Jurkat, Clone E6-1 (cell line): Measurements from ENCODE around the gene EVA1B.

Experiments
- DNase-seq: peaks from one replicate; pipeline ENCODE4 v3.0.0-alpha.2; 2011; ENCODE audit warnings: low read depth, low spot score
- H3K4me3 ChIP-seq: 2 replicates; pipeline ENCODE4 v1.5.1; 2011; ENCODE audit warnings: mild to moderate bottlenecking, low read length, control low read depth, moderate library complexity

EVA1B gene

DNA sequence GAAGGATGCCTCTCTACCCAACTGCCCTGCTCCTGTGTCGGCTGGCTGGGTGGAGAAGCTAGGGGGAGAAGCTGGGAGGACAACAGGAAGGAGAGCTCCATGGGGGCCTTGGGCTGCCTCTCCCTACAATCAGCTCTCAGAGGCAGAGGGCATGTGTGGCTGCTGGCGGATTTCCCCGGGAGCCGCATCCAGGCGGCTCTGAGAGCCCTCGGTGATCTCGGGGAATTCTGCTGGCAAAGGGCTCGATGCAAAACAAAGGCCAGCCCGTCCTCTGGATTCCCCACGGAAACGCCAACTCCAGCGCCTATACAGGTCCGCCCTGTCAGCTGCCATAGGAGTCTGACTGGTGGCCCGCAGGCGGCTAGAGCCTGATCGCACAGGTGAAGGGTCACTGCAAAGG is 26.4 kb upstream of the EVA1B start:
- no peak for DNase-seq
- no peak overlapping the region for H3K4me3 ChIP-seq

DNA sequence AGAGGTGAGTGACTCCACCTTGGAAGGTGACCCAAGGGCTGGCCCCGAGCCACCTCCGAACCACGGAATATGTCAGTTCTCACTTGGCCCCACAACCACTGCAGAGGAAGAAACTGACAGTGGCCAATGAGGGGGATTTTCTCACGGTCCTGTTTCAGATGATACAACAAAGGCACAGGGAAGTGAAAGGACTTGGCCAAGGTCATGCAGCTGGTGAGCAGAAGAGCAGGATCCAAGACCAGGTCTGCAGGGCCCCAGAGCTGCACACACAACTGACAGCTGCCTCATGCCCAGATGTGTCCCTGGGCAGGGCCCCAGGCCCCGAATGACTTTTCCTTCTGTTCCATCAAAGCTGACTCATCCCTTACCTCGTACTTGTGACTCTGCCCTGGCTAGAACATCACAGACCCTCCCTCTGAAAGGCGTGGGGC is 25.8 kb upstream of the EVA1B start:
- no peak overlapping the region for H3K4me3 ChIP-seq
- DNase-seq, result no peak

DNA sequence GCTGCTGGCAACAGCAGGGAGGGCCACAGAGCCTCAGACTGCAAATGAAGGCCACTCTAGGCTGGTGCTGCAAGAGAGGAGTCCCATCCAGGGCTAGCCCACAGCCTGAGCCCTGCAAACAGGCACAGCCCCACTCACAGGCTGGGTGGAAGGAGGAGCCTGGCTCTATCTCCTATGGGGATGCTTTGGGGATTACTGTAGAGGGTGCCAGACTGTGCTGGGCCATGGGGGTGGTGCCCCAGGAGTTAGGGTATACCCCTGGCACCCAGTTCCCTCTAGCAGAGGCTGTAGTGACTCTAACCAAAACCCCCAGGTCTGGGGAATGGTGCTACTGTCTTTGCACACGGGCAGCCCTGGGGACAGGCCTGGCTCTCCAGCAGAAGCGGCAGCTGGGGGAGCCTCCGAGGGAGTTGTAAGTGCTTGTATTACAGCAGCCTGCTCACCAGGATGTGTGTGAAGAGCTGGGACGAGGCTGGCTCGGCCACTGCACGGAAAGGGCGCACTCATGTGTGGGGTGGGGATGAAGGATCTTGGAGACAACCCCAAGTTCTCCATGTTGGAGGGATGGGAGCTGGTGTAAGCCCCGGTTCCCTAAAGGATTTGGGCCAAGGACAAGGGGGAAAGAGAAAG is 23.4 kb upstream of the EVA1B start:
- DNase-seq, result no peak
- no peak overlapping the region for H3K4me3 ChIP-seq

DNA sequence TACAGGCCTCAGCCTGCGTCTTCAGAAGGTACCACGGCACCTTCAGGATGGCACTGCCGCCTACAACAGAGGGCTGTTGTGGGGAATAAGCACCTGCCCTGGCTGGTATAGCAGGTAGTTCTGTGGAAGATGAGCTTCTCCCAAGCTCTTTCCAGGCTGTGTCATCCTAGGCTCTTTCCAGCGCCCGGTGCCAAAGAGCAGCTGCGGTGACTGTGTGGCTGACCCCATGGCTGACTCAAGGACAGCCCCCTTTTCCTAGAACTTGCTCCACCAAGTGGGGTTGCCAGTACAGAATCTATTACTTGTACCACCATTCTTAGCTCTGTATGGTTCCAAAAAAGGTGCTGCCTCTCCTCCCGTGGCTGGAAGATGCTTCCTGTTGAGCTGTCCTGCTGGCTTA is 21.9 kb upstream of the EVA1B start:
- no peak overlapping the region for H3K4me3 ChIP-seq
- DNase-seq, result no peak

DNA sequence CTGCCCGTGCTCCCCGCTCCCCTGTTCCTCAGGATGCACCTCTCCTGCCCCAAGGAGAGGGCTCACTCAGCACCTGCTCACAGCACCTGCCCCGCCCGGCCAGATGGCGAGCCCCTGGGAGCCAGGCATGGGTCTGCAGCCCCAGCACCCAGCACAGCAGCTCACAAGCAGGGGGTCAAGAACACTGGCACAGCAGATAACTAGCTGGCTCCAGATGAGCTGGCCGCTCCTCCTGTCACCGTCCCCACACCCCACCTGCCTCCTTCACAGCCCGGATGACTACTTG is 20.9 kb upstream of the EVA1B start:
- H3K4me3 ChIP-seq, result no peak overlapping the region
- no peak for DNase-seq

DNA sequence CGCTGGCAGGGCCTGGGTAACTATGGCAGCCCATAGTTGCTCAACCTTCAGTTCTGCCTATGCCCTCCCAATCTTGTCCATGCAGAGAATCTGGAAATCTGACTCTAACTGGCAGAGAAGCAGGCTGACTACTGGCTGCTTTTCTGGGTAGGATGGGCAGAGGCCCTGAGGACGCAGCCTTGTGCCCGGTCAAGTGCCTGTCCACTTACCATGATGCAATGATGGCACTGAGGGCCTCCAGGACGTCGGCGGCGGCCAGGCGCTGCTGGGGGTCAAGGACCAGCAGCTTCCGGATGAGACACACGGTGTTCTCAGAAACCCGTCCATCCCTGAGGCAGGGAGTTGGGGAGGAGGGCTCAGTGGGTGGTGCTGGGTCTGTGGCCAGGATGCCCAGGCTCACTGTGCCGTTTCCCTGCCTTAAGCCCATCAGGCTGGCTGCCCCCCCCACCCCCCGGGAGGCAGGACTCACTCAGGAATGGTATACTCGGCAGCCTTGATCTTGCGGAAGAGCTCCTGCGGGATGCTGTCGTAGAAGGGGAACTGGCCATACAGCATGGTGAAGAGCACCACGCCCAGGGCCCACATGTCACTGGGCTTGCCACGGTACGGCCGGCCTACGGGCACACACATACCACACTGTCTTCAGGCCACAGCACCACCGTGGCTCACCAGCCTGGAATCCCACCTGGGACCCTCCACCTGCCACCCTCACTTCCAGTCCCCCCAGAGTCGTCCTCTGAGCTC is 20.4 kb upstream of the EVA1B start:
- no peak for DNase-seq

DNA sequence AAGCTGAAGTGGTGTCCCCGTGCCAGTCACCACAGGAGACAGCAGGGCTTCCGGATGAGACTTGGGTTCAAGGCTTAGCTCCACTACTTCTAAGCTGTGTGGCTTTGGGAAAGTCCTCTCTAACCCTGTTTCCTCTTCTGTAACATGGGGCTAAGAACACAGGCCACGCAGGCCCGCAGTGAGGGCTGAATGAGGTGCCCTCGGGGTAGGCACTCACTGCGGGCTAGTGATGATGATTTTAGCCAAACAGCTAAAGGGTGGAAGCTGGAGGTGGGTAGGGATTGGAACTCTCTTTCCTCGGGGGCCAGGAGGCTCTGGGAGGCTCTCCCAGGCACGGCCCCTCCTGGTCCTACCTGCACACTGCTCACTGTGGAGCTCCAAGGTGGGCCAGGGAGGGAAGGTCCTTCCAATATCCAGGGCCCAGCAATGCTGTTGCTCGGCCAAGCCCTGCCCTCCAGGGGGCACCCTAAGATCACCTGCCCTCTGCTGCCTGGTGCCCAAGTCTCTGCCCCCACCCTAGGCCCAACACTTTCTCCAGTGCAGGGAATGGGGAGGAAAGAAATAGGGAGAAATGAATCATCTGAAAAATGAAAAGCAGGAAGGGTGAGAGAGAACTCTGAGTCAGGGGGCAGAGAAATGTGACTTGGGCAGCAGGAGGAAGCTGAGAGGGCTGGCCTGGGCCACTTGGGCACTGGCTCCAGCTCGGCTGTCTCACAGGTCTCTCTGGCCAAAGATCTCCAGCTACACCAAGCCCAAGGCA is 19.2 kb upstream of the EVA1B start:
- H3K4me3 ChIP-seq, result no peak overlapping the region
- DNase-seq, result no peak

More for the DNA sequence above, 20.4 kb upstream of the EVA1B start:
- H3K4me3 ChIP-seq, result no peak overlapping the region

DNA sequence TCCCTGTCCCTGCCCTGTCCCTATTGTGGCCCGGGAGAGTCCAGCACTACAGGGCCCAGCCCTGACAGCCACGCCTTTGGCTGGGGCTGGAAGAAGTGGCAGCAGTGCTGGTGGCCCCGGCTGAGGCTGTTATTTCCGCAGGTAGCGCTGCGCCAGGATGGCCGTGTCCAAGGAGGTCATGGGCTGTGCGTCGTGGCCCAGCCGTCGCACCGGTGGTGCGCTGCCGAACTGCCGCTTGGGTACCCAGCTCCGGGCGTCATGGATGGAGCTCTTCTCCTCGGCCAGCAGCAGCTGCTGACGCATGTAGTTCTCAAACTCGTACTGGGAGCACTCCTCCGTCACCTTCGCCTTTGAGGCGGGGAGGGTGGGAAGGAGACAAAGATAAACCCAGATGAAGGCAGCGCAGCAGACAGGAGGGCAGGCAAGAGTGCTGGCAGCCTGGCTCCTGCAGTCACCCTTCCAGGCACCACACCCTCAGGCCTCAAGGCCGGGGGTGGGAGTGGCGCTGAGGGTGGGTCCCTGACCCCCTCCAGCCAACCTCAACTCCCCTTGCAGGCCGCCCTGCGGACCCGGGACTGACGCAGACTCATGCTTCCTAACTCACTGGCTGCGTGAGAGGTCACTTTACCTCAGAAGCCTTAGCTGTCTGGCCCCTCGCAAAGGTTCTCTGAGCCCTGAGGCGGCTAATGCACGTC is 18.3 kb upstream of the EVA1B start:
- H3K4me3 ChIP-seq, result no peak overlapping the region
- no peak for DNase-seq

DNA sequence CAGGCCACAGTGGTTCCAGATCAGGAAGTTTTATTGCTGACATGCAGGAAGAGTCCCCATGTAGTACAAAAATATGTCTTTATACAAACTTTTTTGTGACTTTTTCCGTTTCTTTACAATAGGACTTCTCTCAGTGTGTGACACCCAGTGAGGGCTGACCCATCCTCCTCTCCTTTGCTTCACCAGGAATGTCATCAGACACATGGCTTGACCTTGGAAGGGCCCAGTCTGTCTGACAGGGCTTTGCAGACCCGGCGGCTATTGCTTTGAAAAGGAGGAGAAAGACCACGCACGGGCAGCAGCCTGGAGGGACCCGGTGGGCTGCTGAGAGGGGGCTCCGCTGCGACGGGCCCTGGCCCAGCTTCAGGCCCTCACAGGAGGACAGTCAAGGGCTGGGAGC is 16.2 kb upstream of the EVA1B start:
- no peak overlapping the region for H3K4me3 ChIP-seq
- no peak for DNase-seq

DNA sequence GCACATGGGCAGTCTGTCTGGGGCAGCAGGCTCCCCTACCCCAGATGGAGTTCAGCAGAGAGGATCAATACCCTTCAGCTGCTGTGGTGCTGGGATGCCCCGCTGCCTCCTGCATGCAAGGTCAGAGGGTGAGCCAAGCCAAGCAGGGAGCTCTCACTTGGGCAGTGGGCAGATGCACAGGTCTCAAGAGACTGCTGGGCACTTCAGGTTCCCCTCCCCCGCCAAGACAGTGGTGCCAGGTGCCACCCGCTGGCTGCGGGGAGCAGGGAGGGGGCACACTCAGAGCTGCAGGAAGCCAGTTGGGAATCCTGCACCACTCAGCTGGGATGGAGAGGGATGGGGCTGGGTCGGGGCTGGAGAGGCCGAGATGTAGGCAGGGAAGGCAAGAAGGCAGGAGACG is 15.8 kb upstream of the EVA1B start:
- H3K4me3 ChIP-seq, result no peak overlapping the region
- no peak for DNase-seq

DNA sequence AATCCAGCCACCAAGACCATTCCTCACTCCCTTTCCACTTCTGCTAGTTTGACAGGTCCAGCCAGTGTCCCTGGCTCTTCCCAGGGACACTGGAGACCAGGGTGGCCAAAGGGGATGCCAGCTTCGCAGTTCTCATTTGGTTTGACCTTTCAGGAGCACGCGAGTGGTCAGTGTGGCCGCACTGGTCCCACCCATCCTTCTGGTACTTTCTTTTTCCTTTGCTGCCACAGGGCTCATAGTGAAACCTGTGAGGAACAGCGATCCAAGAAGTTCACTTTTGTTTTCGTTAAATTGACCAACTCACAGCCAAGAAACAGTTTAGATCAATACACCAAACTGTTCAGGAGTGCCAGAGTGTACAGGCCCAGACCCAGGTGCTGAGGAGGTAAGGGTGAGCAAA is 14.4 kb upstream of the EVA1B start:
- no peak for DNase-seq
- no peak overlapping the region for H3K4me3 ChIP-seq

DNA sequence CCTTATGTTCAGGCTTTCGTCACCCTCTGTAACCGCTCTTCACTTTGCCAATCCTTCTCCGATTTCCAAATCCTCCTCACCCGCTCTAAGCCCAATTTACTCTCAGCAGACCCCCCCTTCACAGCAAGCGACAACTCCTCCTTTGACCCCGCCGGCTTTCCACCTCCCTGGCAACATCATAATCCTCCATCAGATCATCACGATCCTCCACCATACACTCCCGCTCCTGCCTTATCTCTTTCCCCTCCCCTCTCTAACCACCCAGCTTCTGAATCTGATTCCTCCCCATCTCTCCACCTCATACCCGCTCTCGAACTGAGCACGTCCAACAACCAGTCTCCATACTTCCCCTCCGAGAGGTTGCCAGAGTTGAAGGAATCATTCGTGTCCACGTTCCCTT is 7.5 kb upstream of the EVA1B start:
- no peak for DNase-seq
- H3K4me3 ChIP-seq, result no peak overlapping the region

DNA sequence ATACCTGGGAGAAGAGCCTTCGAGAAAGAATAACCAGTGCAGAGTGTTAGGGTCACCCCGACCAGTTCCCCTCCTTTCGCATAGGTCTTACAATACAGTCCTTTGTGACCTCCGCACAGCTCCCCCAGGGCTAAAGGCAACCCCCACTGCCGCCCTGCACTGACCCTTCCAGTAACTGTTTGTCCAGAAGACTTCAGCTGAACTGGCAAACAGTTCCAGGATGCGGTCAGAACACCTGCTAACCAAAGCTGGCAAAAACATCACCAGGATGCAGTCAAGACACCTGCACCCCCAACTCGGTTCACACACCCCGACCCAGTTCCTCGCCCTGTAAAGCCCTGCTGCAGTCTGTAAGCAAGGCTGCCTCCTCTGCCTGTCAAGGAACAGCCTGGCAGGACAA is 6.4 kb upstream of the EVA1B start:
- no peak overlapping the region for H3K4me3 ChIP-seq
- no peak for DNase-seq

DNA sequence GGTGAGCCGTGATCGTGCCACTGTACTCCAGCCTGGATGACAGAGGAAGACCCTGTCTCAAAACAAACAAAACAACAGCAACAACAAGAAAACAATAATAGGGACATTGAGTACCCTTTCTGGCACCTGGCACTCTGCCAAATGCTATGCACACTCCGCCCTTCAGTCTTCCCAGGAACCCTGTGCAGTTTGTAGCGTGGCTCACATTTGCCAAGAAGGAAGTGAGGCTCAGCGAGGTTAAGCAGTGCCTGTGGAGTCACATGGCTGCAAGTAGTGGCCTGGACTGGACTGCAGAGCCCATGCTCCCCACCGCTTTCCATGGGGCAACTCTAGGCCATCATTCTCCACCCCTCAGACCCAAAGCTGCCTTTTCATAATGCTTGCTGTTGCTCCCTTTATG is 5.3 kb upstream of the EVA1B start:
- no peak for DNase-seq
- H3K4me3 ChIP-seq, result no peak overlapping the region

DNA sequence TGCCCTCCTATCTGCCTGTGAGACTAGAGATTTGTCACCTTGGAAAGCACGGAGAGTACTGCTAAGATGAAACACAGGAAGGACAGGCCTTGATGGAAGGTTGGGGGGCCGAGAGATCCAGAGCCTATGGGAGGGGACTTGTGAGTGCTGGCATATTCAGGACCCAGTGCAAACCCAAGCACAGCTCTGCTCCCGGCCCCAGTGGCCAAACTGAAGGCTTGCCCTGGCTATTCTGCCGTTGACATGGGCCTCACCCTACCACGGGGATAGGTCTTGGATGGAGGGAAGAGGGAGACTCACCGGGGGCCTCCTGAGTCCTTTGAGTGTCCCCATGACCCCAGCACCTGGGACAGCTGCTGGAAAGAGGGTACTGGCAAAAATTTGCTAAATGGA is 4.6 kb upstream of the EVA1B start:
- no peak for DNase-seq
- no peak overlapping the region for H3K4me3 ChIP-seq

DNA sequence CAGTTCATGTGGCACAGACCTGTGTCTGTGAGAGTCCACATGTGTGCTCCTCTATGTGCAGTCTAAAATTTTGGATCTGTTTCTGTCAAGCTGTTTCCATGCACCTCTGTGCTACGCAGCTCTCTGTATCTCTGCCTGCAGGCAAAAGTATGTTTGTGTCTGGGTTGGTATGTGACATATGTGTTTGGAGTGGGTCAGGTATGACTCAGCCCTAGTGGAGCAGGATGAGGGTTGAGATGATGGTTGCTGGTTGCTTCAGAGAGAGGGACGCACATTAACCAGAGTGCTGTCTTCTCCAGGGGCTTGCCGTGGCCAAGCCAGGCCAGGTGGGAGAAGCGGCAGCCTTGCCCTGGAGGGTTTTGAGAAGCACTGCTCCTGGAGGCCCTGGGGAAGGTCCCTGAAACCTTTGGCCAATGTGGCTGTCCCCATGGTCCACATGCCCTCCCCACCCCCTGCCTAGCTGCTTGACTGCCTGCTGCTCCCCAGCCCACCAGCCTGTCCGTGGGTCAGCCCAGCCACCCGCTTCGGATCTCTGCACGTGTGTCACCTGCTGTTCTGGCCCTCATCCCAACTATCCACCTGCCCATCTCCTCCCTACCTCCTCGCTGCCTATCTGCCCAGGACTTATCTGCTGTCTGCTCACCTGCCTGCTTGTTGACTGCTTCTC is 4.1 kb upstream of the EVA1B start:
- DNase-seq, result no peak
- H3K4me3 ChIP-seq, result no peak overlapping the region

DNA sequence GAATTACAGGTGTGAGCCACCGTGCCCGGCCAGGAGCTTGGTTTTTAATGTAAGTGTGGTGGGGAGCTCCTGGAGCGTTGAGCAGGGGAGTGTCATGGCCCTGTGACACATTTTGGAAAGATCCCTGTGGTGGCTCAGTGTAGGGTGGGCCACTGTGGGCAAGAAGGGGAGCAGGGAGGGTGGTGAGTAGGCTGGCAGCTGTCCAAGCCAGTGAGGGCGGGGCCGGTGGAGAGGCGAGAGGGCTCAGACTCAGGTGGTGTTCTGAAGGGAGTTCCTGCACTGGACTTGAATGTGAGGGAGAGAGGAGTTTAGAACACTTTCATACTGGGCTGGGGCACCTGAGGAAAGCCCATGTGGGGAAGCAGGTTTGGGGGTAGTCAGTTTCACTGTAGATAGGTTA is 3.1 kb upstream of the EVA1B start:
- H3K4me3 ChIP-seq, result no peak overlapping the region
- DNase-seq, result no peak

DNA sequence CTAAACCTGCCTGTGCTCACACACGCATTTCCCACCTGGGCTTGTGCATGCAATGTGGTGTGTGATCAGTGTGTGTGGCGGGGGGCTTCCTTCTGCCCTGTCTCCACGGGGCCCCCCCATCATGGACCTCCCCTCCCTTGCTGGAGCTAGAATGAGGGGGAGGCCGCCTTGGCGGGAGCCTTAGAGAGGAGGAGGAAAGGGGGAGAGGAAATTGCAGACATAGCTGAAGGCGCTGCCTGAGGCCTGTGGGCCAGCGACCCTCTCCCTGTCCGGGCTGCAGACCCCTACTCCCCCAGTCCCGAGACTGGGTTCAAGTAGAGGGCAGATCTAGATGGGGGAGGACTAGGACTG is 883 bp upstream of the EVA1B start:
- no peak for DNase-seq
- H3K4me3 ChIP-seq, result no peak overlapping the region

DNA sequence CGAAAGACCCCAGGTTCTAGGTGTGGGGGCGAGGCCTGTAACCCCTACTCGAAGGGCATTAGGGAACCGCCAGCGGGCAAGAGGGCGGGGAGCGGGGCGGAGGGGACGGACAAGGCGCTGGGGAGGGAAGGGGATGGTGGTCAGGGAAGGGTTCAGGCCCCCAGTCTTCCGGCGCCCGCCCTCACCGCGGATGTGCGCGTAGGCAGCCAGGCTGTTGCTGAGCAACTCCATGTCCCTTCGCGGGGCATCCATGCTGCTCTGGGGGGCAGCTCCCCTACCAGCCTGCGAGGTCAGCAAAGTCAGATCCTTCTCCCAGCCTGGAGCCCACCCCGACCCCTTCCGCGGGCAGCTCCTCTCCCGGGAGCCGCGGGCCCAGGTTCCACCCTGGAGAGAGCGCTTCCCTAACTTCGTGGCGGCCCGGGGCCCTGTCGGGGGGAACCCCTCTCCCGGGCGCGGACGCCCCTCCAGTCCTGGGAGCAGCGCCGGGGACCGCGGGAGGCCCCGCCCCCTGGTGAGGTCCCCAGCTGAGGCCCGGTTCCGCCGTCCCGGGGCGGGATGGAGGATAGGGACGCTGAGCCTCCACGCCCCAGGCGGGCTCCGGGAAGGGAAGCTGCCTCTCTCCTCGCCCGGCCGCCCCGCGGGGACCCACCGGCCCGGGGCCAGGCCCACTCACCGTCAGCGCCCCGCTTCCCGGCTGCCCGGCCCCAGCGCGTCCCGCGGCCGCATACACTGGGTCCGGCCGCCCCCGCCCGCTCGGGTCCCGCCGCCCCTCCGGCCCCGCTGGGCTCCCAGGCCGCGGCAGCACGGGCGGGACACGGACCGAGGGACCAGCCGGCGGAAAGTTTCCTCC is 434 bp downstream of the EVA1B start:
- no peak for DNase-seq
- H3K4me3 ChIP-seq, result peak overlapping the region; percentile 50
